GM12878 (cell line): Measurements from ENCODE around the gene CA6.

ENCODE experiments used
- CREM ChIP-seq: IDR thresholded peaks from 2 replicates; pipeline ENCODE4 v1.6.1; 2014; ENCODE audit warnings: antibody characterized with exemption, low read depth
- EP300 ChIP-seq, 2 experiments: fragments of 150-350 bp in 1 of 2; IDR thresholded peaks; 2 replicates each; pipeline ENCODE4 v1.6.1; 2011 to 2012; ENCODE audit warnings: low read depth in 2 of 2, low read length in 2 of 2, borderline replicate concordance in 1 of 2, improper control_type of control experiment in 1 of 2, inconsistent platforms in 1 of 2; ENCODE audit not compliant: control insufficient read depth in 1 of 2
- PAX8 ChIP-seq: fragments of 450-650 bp; IDR thresholded peaks from 2 replicates; pipeline ENCODE4 v1.6.1; 2017; ENCODE audit warnings: mild to moderate bottlenecking, moderate library complexity
- POLR2A ChIP-seq: IDR thresholded peaks from 2 replicates; pipeline ENCODE4 v1.6.1; 2011; ENCODE audit warnings: low read depth, mild to moderate bottlenecking, low read length
- SPI1 ChIP-seq: IDR thresholded peaks from 2 replicates; pipeline ENCODE4 v1.6.1; 2011; ENCODE audit warnings: low read depth, mild to moderate bottlenecking, low read length, moderate library complexity, borderline replicate concordance; ENCODE audit not compliant: insufficient read depth
- TCF12 ChIP-seq: IDR thresholded peaks from 2 replicates; pipeline ENCODE4 v1.6.1; 2011; ENCODE audit warnings: low read depth, mild to moderate bottlenecking, low read length
- TF ChIP-seq, protein P1 (sequence below): fragments of 450-650 bp; conservative IDR thresholded peaks from 2 replicates; pipeline ENCODE4 v1.6.1; 2017; ENCODE audit warnings: mild to moderate bottlenecking, moderate library complexity
- TF ChIP-seq, protein P2 (sequence below), 3 experiments: IDR thresholded peaks in 2 of 3; conservative IDR thresholded peaks in 1 of 3; 2 replicates each; pipeline ENCODE4 v1.5.1; 2011; ENCODE audit warnings: low read depth in 3 of 3, low read length in 3 of 3, mild to moderate bottlenecking in 3 of 3, control low read depth in 2 of 3, moderate library complexity in 2 of 3, inconsistent platforms in 1 of 3, mixed read lengths in 1 of 3; ENCODE audit not compliant: control insufficient read depth in 2 of 3, insufficient read depth in 1 of 3; ENCODE audit errors: extremely low read depth in 1 of 3
- TF ChIP-seq, protein P3 (sequence below): fragments of 450-650 bp; IDR thresholded peaks from 2 replicates; pipeline ENCODE4 v1.6.1; 2017; ENCODE audit warnings: antibody characterized with exemption, mild to moderate bottlenecking, moderate library complexity
- TF ChIP-seq, protein P4 (sequence below): IDR thresholded peaks from 2 replicates; pipeline ENCODE4 v1.6.1; 2011; ENCODE audit warnings: low read depth, mild to moderate bottlenecking, low read length, moderate library complexity, borderline replicate concordance; ENCODE audit errors: extremely low read depth

DNA sequence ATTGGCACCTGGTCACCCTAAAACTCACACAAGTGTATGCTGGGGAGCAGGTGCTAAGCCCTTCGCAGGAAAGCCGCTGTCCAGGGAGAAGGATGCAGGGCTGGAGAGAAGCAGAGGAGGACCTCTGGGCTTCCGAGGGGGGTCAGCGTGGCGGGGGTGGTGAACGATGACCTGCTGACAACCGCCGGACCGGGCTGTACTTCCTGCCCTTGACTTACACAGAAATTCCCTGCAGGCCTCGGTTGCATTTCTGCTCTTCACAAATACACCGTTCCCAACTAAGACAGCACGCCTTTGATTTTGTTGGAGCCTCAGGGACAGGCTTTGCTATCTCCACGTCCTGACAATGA is 42.9 kb downstream of the CA6 start:
- TF ChIP-seq EP300 (IDR thresholded peaks at IDR 0.05; ENCODE audit: borderline replicate concordance in 1 of 2, control insufficient read depth in 1 of 2, low read depth in 2 of 2, low read length in 2 of 2) (no peak), TCF12 (no peak), POLR2A (no peak), SPI1 (no peak), PAX8 (no peak), CREM (no peak)
- TF ChIP-seq, protein P1, sequence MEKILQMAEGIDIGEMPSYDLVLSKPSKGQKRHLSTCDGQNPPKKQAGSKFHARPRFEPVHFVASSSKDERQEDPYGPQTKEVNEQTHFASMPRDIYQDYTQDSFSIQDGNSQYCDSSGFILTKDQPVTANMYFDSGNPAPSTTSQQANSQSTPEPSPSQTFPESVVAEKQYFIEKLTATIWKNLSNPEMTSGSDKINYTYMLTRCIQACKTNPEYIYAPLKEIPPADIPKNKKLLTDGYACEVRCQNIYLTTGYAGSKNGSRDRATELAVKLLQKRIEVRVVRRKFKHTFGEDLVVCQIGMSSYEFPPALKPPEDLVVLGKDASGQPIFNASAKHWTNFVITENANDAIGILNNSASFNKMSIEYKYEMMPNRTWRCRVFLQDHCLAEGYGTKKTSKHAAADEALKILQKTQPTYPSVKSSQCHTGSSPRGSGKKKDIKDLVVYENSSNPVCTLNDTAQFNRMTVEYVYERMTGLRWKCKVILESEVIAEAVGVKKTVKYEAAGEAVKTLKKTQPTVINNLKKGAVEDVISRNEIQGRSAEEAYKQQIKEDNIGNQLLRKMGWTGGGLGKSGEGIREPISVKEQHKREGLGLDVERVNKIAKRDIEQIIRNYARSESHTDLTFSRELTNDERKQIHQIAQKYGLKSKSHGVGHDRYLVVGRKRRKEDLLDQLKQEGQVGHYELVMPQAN: no peak
- TF ChIP-seq, protein P2, sequence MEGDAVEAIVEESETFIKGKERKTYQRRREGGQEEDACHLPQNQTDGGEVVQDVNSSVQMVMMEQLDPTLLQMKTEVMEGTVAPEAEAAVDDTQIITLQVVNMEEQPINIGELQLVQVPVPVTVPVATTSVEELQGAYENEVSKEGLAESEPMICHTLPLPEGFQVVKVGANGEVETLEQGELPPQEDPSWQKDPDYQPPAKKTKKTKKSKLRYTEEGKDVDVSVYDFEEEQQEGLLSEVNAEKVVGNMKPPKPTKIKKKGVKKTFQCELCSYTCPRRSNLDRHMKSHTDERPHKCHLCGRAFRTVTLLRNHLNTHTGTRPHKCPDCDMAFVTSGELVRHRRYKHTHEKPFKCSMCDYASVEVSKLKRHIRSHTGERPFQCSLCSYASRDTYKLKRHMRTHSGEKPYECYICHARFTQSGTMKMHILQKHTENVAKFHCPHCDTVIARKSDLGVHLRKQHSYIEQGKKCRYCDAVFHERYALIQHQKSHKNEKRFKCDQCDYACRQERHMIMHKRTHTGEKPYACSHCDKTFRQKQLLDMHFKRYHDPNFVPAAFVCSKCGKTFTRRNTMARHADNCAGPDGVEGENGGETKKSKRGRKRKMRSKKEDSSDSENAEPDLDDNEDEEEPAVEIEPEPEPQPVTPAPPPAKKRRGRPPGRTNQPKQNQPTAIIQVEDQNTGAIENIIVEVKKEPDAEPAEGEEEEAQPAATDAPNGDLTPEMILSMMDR (IDR thresholded peaks at IDR 0.05 in 2 of 3, conservative IDR thresholded peaks at IDR 0.05 in 1 of 3; ENCODE audit: control insufficient read depth in 2 of 3, extremely low read depth in 1 of 3, insufficient read depth in 1 of 3, low read depth in 3 of 3, low read length in 3 of 3): no peak
- TF ChIP-seq, protein P3, sequence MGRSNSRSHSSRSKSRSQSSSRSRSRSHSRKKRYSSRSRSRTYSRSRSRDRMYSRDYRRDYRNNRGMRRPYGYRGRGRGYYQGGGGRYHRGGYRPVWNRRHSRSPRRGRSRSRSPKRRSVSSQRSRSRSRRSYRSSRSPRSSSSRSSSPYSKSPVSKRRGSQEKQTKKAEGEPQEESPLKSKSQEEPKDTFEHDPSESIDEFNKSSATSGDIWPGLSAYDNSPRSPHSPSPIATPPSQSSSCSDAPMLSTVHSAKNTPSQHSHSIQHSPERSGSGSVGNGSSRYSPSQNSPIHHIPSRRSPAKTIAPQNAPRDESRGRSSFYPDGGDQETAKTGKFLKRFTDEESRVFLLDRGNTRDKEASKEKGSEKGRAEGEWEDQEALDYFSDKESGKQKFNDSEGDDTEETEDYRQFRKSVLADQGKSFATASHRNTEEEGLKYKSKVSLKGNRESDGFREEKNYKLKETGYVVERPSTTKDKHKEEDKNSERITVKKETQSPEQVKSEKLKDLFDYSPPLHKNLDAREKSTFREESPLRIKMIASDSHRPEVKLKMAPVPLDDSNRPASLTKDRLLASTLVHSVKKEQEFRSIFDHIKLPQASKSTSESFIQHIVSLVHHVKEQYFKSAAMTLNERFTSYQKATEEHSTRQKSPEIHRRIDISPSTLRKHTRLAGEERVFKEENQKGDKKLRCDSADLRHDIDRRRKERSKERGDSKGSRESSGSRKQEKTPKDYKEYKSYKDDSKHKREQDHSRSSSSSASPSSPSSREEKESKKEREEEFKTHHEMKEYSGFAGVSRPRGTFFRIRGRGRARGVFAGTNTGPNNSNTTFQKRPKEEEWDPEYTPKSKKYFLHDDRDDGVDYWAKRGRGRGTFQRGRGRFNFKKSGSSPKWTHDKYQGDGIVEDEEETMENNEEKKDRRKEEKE: no peak
- TF ChIP-seq, protein P4, sequence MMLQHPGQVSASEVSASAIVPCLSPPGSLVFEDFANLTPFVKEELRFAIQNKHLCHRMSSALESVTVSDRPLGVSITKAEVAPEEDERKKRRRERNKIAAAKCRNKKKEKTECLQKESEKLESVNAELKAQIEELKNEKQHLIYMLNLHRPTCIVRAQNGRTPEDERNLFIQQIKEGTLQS: no peak
